GM23338 (cell line): ENCODE results near the gene FAM89B. TPM values are rescaled to one million over a fixed set of nuclear protein-coding genes. Genes with fewer than 3 reads are reported as not detected.

ENCODE experiments used
- ATAC-seq: fragments of 200-7000 bp; cut with Tn5 transposase; 3 replicates; pipeline ENCODE4 v1.9.1; 2020
- DNase-seq: peaks from one replicate; pipeline ENCODE4 v3.0.0-alpha.2; 2015; ENCODE audit warnings: low spot score
- H2AFZ ChIP-seq: fragments of 200-600 bp; sonication (generic); 2 replicates; pipeline ENCODE4 v1.8.0; 2016; ENCODE audit warnings: antibody characterized with exemption, mild to moderate bottlenecking, moderate library complexity
- H3F3A ChIP-seq: fragments of 200-600 bp; sonication (generic); replicated peaks from 2 replicates; pipeline ENCODE4 v1.8.0; 2017; ENCODE audit warnings: antibody characterized with exemption, mixed run types, low read depth
- H3K27ac ChIP-seq: fragments of 200-600 bp; sonication (generic); 2 replicates; pipeline ENCODE4 v1.6.1; 2016; ENCODE audit warnings: low read depth
- H3K27me3 ChIP-seq: fragments of 200-600 bp; sonication (generic); 2 replicates; pipeline ENCODE4 v1.8.0; 2016; ENCODE audit warnings: mild to moderate bottlenecking, mixed run types, moderate library complexity; ENCODE audit not compliant: insufficient read depth
- H3K36me3 ChIP-seq: fragments of 200-600 bp; sonication (generic); 2 replicates; pipeline ENCODE4 v1.8.0; 2016; ENCODE audit warnings: mild to moderate bottlenecking; ENCODE audit not compliant: insufficient read depth
- H3K4me1 ChIP-seq: fragments of 200-600 bp; sonication (generic); 2 replicates; pipeline ENCODE4 v1.8.0; 2016; ENCODE audit warnings: mild to moderate bottlenecking, moderate library complexity; ENCODE audit not compliant: insufficient read depth
- H3K4me2 ChIP-seq: fragments of 200-600 bp; sonication (generic); 2 replicates; pipeline ENCODE4 v1.7.1; 2017; ENCODE audit warnings: mixed run types
- H3K4me3 ChIP-seq: fragments of 200-600 bp; sonication (generic); 2 replicates; pipeline ENCODE4 v1.6.1; 2016; ENCODE audit warnings: mixed run types
- H3K79me2 ChIP-seq: fragments of 200-600 bp; sonication (generic); replicated peaks from 2 replicates; pipeline ENCODE4 v1.8.0; 2017; ENCODE audit warnings: mild to moderate bottlenecking; ENCODE audit not compliant: insufficient read depth
- H3K9me2 ChIP-seq: fragments of 200-600 bp; sonication (generic); 2 replicates; pipeline ENCODE4 v1.8.0; 2017; ENCODE audit not compliant: insufficient read depth
- H4K20me1 ChIP-seq: fragments of 200-600 bp; sonication (generic); replicated peaks from 2 replicates; pipeline ENCODE4 v1.8.0; 2017; ENCODE audit warnings: mild to moderate bottlenecking; ENCODE audit not compliant: insufficient read depth
- H3K27ac Mint-ChIP-seq: 2 replicates; pipeline ENCODE4 v1.8.0; 2020; ENCODE audit warnings: inconsistent platforms, mild to moderate bottlenecking, moderate library complexity, mixed read lengths
- H3K27me3 Mint-ChIP-seq: 3 replicates; pipeline ENCODE4 v1.8.0; 2022; ENCODE audit warnings: low read depth, mild to moderate bottlenecking, moderate library complexity, mixed read lengths, inconsistent platforms; ENCODE audit not compliant: insufficient read depth, poor library complexity
- H3K36me3 Mint-ChIP-seq: 3 replicates; pipeline ENCODE4 v1.8.0; 2021; ENCODE audit warnings: low read depth, mild to moderate bottlenecking, inconsistent platforms, moderate library complexity, mixed read lengths
- H3K4me1 Mint-ChIP-seq: 3 replicates; pipeline ENCODE4 v1.8.0; 2020; ENCODE audit warnings: mild to moderate bottlenecking, inconsistent platforms, mixed read lengths
- H3K4me3 Mint-ChIP-seq: 3 replicates; pipeline ENCODE4 v1.8.0; 2021; ENCODE audit warnings: moderate library complexity, mild to moderate bottlenecking, inconsistent platforms, mixed read lengths
- H3K9me3 Mint-ChIP-seq: 3 replicates; pipeline ENCODE4 v1.8.0; 2020; ENCODE audit warnings: moderate library complexity, mild to moderate bottlenecking, inconsistent platforms, mixed read lengths
- CREB1 ChIP-seq: fragments of 250-450 bp; sonication (Bioruptor Pico); IDR thresholded peaks from 2 replicates; pipeline ENCODE4 v1.5.0; 2020; ENCODE audit warnings: low read depth, mild to moderate bottlenecking, moderate library complexity
- EZH2 ChIP-seq: fragments of 200-600 bp; sonication (generic); IDR thresholded peaks from one replicate; pipeline ENCODE4 v1.8.0; 2017; ENCODE audit warnings: antibody characterized with exemption, mild to moderate bottlenecking, low read depth; ENCODE audit not compliant: unreplicated experiment
- JUNB ChIP-seq: IDR thresholded peaks from one replicate; pipeline ENCODE4 v1.6.1; 2016; ENCODE audit warnings: antibody characterized with exemption; ENCODE audit not compliant: unreplicated experiment
- NANOG ChIP-seq: IDR thresholded peaks from 2 replicates; pipeline ENCODE4 v1.6.1; 2016; ENCODE audit warnings: antibody characterized with exemption, borderline replicate concordance
- POLR2AphosphoS5 ChIP-seq: IDR thresholded peaks from 2 replicates; pipeline ENCODE4 v1.6.1; 2016; ENCODE audit warnings: antibody characterized with exemption, low read depth
- REST ChIP-seq: IDR thresholded peaks from one replicate; pipeline ENCODE4 v1.6.1; 2018; ENCODE audit warnings: antibody characterized with exemption; ENCODE audit not compliant: unreplicated experiment
- polyA plus RNA-seq: library from polyadenylated mRNA; unstranded; fragments of >200 nt; fragmentation: Nextera tagmentation; extraction: Ambion mirVana; gene quantifications from 2 replicates; pipeline ENCODE4 v1.2.1, GENCODE V29; 2016
- total RNA-seq: library from RNA; depleted of rRNA; stranded (reverse); fragments of >200 nt; shearing (Covaris generic); gene quantifications from 2 replicates; pipeline ENCODE4 v1.2.3, GENCODE V29; 2014
- TF ChIP-seq, protein P1 (sequence below): IDR thresholded peaks from 2 replicates; pipeline ENCODE4 v1.6.1; 2016; ENCODE audit warnings: antibody characterized with exemption
- TF ChIP-seq, protein P2 (sequence below): fragments of 250-450 bp; sonication (Bioruptor Pico); IDR thresholded peaks from 2 replicates; pipeline ENCODE4 v1.5.0; 2020; ENCODE audit warnings: mild to moderate bottlenecking, moderate library complexity

Gene FAM89B
- total and polyA plus RNA-seq, 2 experiments from 2014 or later, result 13.0 to 18.2 TPM

DNA sequence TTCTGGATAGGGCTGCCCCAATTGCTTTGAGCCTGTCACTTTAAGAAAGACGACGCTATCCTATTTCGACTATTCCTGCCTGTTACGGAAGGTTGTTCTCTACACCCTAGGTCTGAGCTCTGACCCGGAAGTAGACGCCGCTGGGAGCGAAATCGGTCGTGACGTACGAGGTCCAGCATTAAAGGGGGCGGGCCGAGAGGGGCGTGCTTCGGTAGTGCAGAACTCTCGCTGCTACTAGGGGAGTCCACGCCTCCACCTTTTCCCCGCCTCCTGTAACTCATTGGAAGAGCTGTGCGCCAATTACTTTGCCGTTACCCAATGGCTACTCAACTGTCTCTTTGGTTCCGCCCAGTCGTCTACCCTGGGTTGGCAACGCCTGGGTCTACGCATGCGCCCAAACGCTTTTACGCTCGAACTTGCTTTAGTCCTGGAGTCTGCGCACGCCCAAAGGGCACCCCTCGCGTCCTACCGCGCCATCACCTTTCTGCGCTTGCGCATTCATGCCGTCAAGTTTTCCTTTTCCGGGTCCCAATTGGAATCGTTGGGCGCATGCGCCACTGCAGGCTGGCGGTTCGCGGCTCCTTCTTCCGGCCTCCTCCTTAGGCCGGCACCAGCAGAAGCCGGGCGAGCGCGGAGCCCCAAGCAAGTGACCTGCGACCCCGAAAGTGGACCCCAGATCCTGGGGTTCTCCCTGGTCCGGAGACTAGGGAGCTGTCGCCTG, 43.1 kb downstream of the FAM89B start, which contains the start of gene PCNX3:
PCNX3 (plus strand) TSS at position 548 of the 721 bp plus-strand sequence. CDS start 536 bp downstream, outside the sequence.
- Histone ChIP-seq H3K4me2 (peak within 1 kb of the TSS; percentile 97), H3K27ac (peak within 1 kb of the TSS; percentile 74), H3K4me3 (peak within 1 kb of the TSS; percentile 59), H3K79me2 (peaks cover 28% of the 10 kb centered on the region), H3F3A (peaks cover 10% of the 10 kb centered on the region), H2AFZ (no peak within 1 kb of the TSS), H3K9me2 (no peaks in the 10 kb centered on the region), H3K36me3 (no peaks in the 10 kb centered on the region; the same call in 1 of the 2 replicates), H3K4me1 (peaks cover 14% of the 10 kb centered on the region; the same call in 1 of the 2 replicates), H3K27me3 (no peaks in the 10 kb centered on the region), H4K20me1 (peaks cover 14% of the 10 kb centered on the region)
- H3K27ac Mint-ChIP-seq, result peak within 1 kb of the TSS; percentile 98
- peaks cover 26% of the 10 kb centered on the region for H3K27me3 Mint-ChIP-seq
- H3K36me3 Mint-ChIP-seq, result peaks cover 22% of the 10 kb centered on the region
- no peaks in the 10 kb centered on the region; the same call in 2 of the 3 replicates for H3K9me3 Mint-ChIP-seq
- ATAC-seq (peak; percentile 76), DNase-seq (peak; percentile 100)
- H3K4me1 Mint-ChIP-seq, result peaks cover 16% of the 10 kb centered on the region
- TF ChIP-seq JUNB (no peak), POLR2AphosphoS5 (peak; percentile 44), NANOG (0 out of 2 replicates have a peak, but pooled peaks have one; percentile 18), CREB1 (CRISPR knock-in tag) (peak; percentile 95)
- TF ChIP-seq, protein P1, sequence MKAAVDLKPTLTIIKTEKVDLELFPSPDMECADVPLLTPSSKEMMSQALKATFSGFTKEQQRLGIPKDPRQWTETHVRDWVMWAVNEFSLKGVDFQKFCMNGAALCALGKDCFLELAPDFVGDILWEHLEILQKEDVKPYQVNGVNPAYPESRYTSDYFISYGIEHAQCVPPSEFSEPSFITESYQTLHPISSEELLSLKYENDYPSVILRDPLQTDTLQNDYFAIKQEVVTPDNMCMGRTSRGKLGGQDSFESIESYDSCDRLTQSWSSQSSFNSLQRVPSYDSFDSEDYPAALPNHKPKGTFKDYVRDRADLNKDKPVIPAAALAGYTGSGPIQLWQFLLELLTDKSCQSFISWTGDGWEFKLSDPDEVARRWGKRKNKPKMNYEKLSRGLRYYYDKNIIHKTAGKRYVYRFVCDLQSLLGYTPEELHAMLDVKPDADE, result peak; percentile 96
- peak within 1 kb of the TSS; percentile 94 for H3K4me3 Mint-ChIP-seq

GRCh38 chr11:65615950-65616574, 43.7 kb downstream of the FAM89B start:
- Histone ChIP-seq H2AFZ (no peak overlapping the region), H3K79me2 (peaks cover 28% of the 10 kb centered on the region), H3K27ac (0 out of 2 replicates have a peak overlapping the region, but pooled peaks have one; percentile 50), H3K9me2 (no peaks in the 10 kb centered on the region), H3K4me2 (peak overlapping the region; percentile 97), H4K20me1 (peaks cover 14% of the 10 kb centered on the region), H3K36me3 (no peaks in the 10 kb centered on the region; the same call in 1 of the 2 replicates), H3F3A (peaks cover 7% of the 10 kb centered on the region), H3K27me3 (no peaks in the 10 kb centered on the region), H3K4me1 (peaks cover 14% of the 10 kb centered on the region; the same call in 1 of the 2 replicates), H3K4me3 (peak overlapping the region; percentile 58)
- H3K27ac Mint-ChIP-seq, result peak overlapping the region; percentile 93
- H3K9me3 Mint-ChIP-seq, result no peaks in the 10 kb centered on the region; the same call in 2 of the 3 replicates
- peaks cover 16% of the 10 kb centered on the region for H3K4me1 Mint-ChIP-seq
- ATAC-seq (peak; percentile 10), DNase-seq (peak; percentile 57)
- peaks cover 21% of the 10 kb centered on the region for H3K36me3 Mint-ChIP-seq
- peaks cover 26% of the 10 kb centered on the region for H3K27me3 Mint-ChIP-seq
- peak overlapping the region; percentile 94 for H3K4me3 Mint-ChIP-seq
- TF ChIP-seq EZH2 (no peak), NANOG (no peak), REST (no peak)
- TF ChIP-seq, protein P2, sequence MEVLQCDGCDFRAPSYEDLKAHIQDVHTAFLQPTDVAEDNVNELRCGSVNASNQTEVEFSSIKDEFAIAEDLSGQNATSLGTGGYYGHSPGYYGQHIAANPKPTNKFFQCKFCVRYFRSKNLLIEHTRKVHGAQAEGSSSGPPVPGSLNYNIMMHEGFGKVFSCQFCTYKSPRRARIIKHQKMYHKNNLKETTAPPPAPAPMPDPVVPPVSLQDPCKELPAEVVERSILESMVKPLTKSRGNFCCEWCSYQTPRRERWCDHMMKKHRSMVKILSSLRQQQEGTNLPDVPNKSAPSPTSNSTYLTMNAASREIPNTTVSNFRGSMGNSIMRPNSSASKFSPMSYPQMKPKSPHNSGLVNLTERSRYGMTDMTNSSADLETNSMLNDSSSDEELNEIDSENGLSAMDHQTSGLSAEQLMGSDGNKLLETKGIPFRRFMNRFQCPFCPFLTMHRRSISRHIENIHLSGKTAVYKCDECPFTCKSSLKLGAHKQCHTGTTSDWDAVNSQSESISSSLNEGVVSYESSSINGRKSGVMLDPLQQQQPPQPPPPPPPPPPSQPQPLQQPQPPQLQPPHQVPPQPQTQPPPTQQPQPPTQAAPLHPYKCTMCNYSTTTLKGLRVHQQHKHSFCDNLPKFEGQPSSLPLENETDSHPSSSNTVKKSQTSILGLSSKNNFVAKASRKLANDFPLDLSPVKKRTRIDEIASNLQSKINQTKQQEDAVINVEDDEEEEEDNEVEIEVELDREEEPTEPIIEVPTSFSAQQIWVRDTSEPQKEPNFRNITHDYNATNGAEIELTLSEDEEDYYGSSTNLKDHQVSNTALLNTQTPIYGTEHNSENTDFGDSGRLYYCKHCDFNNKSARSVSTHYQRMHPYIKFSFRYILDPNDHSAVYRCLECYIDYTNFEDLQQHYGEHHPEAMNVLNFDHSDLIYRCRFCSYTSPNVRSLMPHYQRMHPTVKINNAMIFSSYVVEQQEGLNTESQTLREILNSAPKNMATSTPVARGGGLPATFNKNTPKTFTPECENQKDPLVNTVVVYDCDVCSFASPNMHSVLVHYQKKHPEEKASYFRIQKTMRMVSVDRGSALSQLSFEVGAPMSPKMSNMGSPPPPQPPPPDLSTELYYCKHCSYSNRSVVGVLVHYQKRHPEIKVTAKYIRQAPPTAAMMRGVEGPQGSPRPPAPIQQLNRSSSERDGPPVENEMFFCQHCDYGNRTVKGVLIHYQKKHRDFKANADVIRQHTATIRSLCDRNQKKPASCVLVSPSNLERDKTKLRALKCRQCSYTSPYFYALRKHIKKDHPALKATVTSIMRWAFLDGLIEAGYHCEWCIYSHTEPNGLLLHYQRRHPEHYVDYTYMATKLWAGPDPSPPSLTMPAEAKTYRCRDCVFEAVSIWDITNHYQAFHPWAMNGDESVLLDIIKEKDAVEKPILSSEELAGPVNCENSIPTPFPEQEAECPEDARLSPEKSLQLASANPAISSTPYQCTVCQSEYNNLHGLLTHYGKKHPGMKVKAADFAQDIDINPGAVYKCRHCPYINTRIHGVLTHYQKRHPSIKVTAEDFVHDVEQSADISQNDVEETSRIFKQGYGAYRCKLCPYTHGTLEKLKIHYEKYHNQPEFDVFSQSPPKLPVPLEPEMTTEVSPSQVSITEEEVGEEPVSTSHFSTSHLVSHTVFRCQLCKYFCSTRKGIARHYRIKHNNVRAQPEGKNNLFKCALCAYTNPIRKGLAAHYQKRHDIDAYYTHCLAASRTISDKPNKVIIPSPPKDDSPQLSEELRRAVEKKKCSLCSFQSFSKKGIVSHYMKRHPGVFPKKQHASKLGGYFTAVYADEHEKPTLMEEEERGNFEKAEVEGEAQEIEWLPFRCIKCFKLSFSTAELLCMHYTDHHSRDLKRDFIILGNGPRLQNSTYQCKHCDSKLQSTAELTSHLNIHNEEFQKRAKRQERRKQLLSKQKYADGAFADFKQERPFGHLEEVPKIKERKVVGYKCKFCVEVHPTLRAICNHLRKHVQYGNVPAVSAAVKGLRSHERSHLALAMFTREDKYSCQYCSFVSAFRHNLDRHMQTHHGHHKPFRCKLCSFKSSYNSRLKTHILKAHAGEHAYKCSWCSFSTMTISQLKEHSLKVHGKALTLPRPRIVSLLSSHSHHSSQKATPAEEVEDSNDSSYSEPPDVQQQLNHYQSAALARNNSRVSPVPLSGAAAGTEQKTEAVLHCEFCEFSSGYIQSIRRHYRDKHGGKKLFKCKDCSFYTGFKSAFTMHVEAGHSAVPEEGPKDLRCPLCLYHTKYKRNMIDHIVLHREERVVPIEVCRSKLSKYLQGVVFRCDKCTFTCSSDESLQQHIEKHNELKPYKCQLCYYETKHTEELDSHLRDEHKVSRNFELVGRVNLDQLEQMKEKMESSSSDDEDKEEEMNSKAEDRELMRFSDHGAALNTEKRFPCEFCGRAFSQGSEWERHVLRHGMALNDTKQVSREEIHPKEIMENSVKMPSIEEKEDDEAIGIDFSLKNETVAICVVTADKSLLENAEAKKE (CRISPR knock-in tag), result no peak
